Calu3 (cell line): ENCODE results near the gene ARID1B. TPM values are rescaled to one million over a fixed set of nuclear protein-coding genes. Genes with fewer than 3 reads are reported as not detected.

Experiments used
- BruUV-seq: library from RNA; stranded (reverse); fragments of 400-500 nt; replicated peaks from 2 replicates; lab custom pipeline; 2021; lab: Mats Ljungman, UMichigan
- CTCF ChIA-PET: fragments of 300-600 bp; sonication (Branson Sonifier 250); formaldehyde crosslinking; loops from one replicate; lab custom pipeline; 2022; ENCODE audit warnings: antibody characterized with exemption; lab: Charles Lee
- DNase-seq: peaks from one replicate; pipeline ENCODE4 v3.0.0; 2022
- H3K27ac Mint-ChIP-seq: one replicate; pipeline ENCODE4 v1.8.0; 2022; ENCODE audit warnings: mixed read lengths; ENCODE audit not compliant: unreplicated experiment
- H3K27me3 Mint-ChIP-seq: one replicate; pipeline ENCODE4 v1.8.0; 2022; ENCODE audit warnings: mixed read lengths; ENCODE audit not compliant: unreplicated experiment
- H3K36me3 Mint-ChIP-seq: one replicate; pipeline ENCODE4 v1.8.0; 2022; ENCODE audit warnings: mild to moderate bottlenecking, moderate library complexity, mixed read lengths; ENCODE audit not compliant: insufficient read depth, unreplicated experiment
- H3K4me1 Mint-ChIP-seq: one replicate; pipeline ENCODE4 v1.8.0; 2022; ENCODE audit warnings: mild to moderate bottlenecking, low read depth, mixed read lengths; ENCODE audit not compliant: unreplicated experiment
- H3K4me3 Mint-ChIP-seq: one replicate; pipeline ENCODE4 v1.8.0; 2022; ENCODE audit warnings: mild to moderate bottlenecking, low read depth, moderate library complexity, mixed read lengths; ENCODE audit not compliant: unreplicated experiment
- H3K9me3 Mint-ChIP-seq: one replicate; pipeline ENCODE4 v1.8.0; 2022; ENCODE audit warnings: low read depth, mixed read lengths; ENCODE audit not compliant: unreplicated experiment
- CTCF ChIP-seq: fragments of 200-600 bp; IDR thresholded peaks from one replicate; pipeline ENCODE4 v1.8.0; 2022; ENCODE audit warnings: antibody characterized with exemption; ENCODE audit not compliant: unreplicated experiment
- intact Hi-C: fragments of 100-400 bp; cut with micrococcal nuclease; formaldehyde crosslinking; loops from one replicate; pipeline ENCODE4 v1.10.0; 2022; ENCODE audit not compliant: unreplicated experiment
- total RNA-seq: library from RNA; stranded (reverse); gene quantifications from 2 replicates; pipeline ENCODE4 v1.2.3, GENCODE V29; 2022

Gene ARID1B
- total RNA-seq, 1 experiment from 2014 or later, result 53.5 TPM

- no peaks in the 10 kb centered on the region for H3K27me3 Mint-ChIP-seq
- no peaks in the 10 kb centered on the region for H3K9me3 Mint-ChIP-seq
- H3K4me3 Mint-ChIP-seq, result no peak overlapping the region
- intact Hi-C loops, result no loop called here
- H3K4me1 Mint-ChIP-seq, result peaks cover 9% of the 10 kb centered on the region
- no peak for TF ChIP-seq CTCF
- peaks cover 5% of the 10 kb centered on the region for H3K36me3 Mint-ChIP-seq
- BruUV-seq, result no TSS peak
- DNase-seq, result no peak
- CTCF ChIA-PET, result interaction anchor here (0.7 kb wide), 1 partner anchor 1799 kb away, joined by 12 read pairs; no protein-coding TSS in a partner anchor
- H3K27ac Mint-ChIP-seq, result no peak overlapping the region
Measured at GRCh38 chr6:157128235-157128775, 351.1 kb downstream of the ARID1B start.

GRCh38 chr6:157131250-157131649 lies 354.1 kb downstream of the ARID1B start:
- Mint-ChIP-seq H3K4me3 (no peak overlapping the region), H3K9me3 (no peaks in the 10 kb centered on the region), H3K36me3 (peaks cover 5% of the 10 kb centered on the region), H3K27ac (no peak overlapping the region), H3K4me1 (peaks cover 9% of the 10 kb centered on the region), H3K27me3 (no peaks in the 10 kb centered on the region)
- CTCF ChIA-PET, result no interaction called here
- DNase-seq, result no peak
- TF ChIP-seq CTCF, result no peak
- no TSS peak for BruUV-seq
- intact Hi-C loops, result no loop called here

- Mint-ChIP-seq H3K4me1 (peaks cover 7% of the 10 kb centered on the region), H3K36me3 (peaks cover 5% of the 10 kb centered on the region), H3K27me3 (no peaks in the 10 kb centered on the region), H3K27ac (no peak overlapping the region), H3K4me3 (no peak overlapping the region), H3K9me3 (no peaks in the 10 kb centered on the region)
- intact Hi-C loops, result no loop called here
- no TSS peak for BruUV-seq
- no peak for DNase-seq
- TF ChIP-seq CTCF, result no peak
- CTCF ChIA-PET, result no interaction called here
Measured at GRCh38 chr6:157133856-157134255, 356.7 kb downstream of the ARID1B start.

GRCh38 chr6:157134402-157135047 lies 357.3 kb downstream of the ARID1B start:
- no TSS peak for BruUV-seq
- intact Hi-C loops, result no loop called here

More at GRCh38 chr6:157134402-157135047, 357.3 kb downstream of the ARID1B start:
- peaks cover 5% of the 10 kb centered on the region for H3K36me3 Mint-ChIP-seq
- DNase-seq, result no peak
- H3K4me1 Mint-ChIP-seq, result peaks cover under 1% of the 10 kb centered on the region
- no peak overlapping the region for H3K4me3 Mint-ChIP-seq
- no peak for TF ChIP-seq CTCF
- no peaks in the 10 kb centered on the region for H3K27me3 Mint-ChIP-seq
- CTCF ChIA-PET, result no interaction called here
- no peak overlapping the region for H3K27ac Mint-ChIP-seq
- no peaks in the 10 kb centered on the region for H3K9me3 Mint-ChIP-seq
